IMR-90 (cell line): ENCODE results near the gene IRS2. TPM values are rescaled to one million over a fixed set of nuclear protein-coding genes. Genes with fewer than 3 reads are reported as not detected.

ENCODE experiments used
- ATAC-seq: fragments of 200-7000 bp; cut with Tn5 transposase; 2 replicates; pipeline ENCODE4 v1.9.1; 2020; ENCODE audit warnings: low read depth, mild to moderate bottlenecking, moderate library complexity
- BruUV-seq: library from RNA; stranded (reverse); fragments of 400-500 nt; replicated peaks from 2 replicates; lab custom pipeline; 2021; lab: Mats Ljungman, UMichigan
- CTCF ChIA-PET: fragments of 300-600 bp; formaldehyde crosslinking; extraction: SDS; loops from one replicate; lab custom pipeline; 2021; ENCODE audit warnings: antibody characterized with exemption; lab: Yijun Ruan, JAX
- POLR2A ChIA-PET: fragments of 300-600 bp; sonication (Branson Sonifier 250); formaldehyde crosslinking; loops from one replicate; lab custom pipeline; 2022; ENCODE audit warnings: antibody characterized with exemption; ENCODE audit not compliant: unreplicated experiment; lab: Charles Lee
- DNase-seq: peaks from one replicate; pipeline ENCODE4 v3.0.0; 2013
- H2AFZ ChIP-seq: replicated peaks from 2 replicates; pipeline ENCODE3; 2013; ENCODE audit warnings: low read length, mild to moderate bottlenecking; ENCODE audit not compliant: poor library complexity
- H2AK5ac ChIP-seq: 2 replicates; pipeline ENCODE4 v1.6.1; 2013; ENCODE audit warnings: low read depth, low read length, inconsistent platforms
- H2AK9ac ChIP-seq: replicated peaks from 2 replicates; pipeline ENCODE3; 2013; ENCODE audit warnings: mild to moderate bottlenecking, low read depth, low read length, moderate library complexity; ENCODE audit not compliant: poor library complexity
- H2BK120ac ChIP-seq: 2 replicates; pipeline ENCODE4 v1.6.1; 2013; ENCODE audit warnings: low read depth, low read length, inconsistent platforms
- H2BK15ac ChIP-seq: 3 replicates; pipeline ENCODE4 v1.6.1; 2013; ENCODE audit warnings: low read depth, low read length, inconsistent platforms
- H2BK20ac ChIP-seq: 2 replicates; pipeline ENCODE4 v1.6.1; 2013; ENCODE audit warnings: low read depth, mild to moderate bottlenecking, inconsistent platforms, low read length, moderate library complexity
- H2BK5ac ChIP-seq: 2 replicates; pipeline ENCODE4 v1.6.1; 2013; ENCODE audit warnings: mild to moderate bottlenecking, low read depth, low read length, inconsistent platforms; ENCODE audit not compliant: poor library complexity, severe bottlenecking
- H3K14ac ChIP-seq: replicated peaks from 2 replicates; pipeline ENCODE4 v1.6.1; 2013; ENCODE audit warnings: low read depth, low read length, inconsistent platforms
- H3K18ac ChIP-seq: 2 replicates; pipeline ENCODE4 v1.6.1; 2013; ENCODE audit warnings: low read depth, low read length, control low read depth
- H3K23ac ChIP-seq: 2 replicates; pipeline ENCODE4 v1.6.1; 2013; ENCODE audit warnings: low read depth, low read length, inconsistent platforms
- H3K27ac ChIP-seq: 2 replicates; pipeline ENCODE4 v1.5.1; 2013; ENCODE audit warnings: mild to moderate bottlenecking, control low read depth, low read length; ENCODE audit not compliant: insufficient read depth
- H3K27me3 ChIP-seq: 2 replicates; pipeline ENCODE4 v1.6.1; 2013; ENCODE audit warnings: low read length; ENCODE audit not compliant: control insufficient read depth, insufficient read depth
- H3K36me3 ChIP-seq: 2 replicates; pipeline ENCODE4 v1.6.1; 2013; ENCODE audit warnings: low read length, mixed read lengths; ENCODE audit not compliant: control insufficient read depth, insufficient read depth
- H3K4ac ChIP-seq: 2 replicates; pipeline ENCODE4 v1.6.1; 2013; ENCODE audit warnings: low read depth, low read length, inconsistent platforms
- H3K4me1 ChIP-seq: 2 replicates; pipeline ENCODE4 v1.6.1; 2013; ENCODE audit warnings: low read length, mixed read lengths; ENCODE audit not compliant: control insufficient read depth, insufficient read depth
- H3K4me2 ChIP-seq: 2 replicates; pipeline ENCODE4 v1.6.1; 2013; ENCODE audit warnings: low read depth, mild to moderate bottlenecking, control low read depth, low read length, moderate library complexity
- H3K4me3 ChIP-seq: 2 replicates; pipeline ENCODE4 v1.5.1; 2013; ENCODE audit warnings: low read depth, mild to moderate bottlenecking, control low read depth, low read length, moderate library complexity; ENCODE audit not compliant: insufficient read depth
- H3K56ac ChIP-seq: 2 replicates; pipeline ENCODE4 v1.6.1; 2013; ENCODE audit warnings: low read length, inconsistent platforms; ENCODE audit not compliant: insufficient read depth; ENCODE audit errors: extremely low read depth
- H3K79me1 ChIP-seq, 2 experiments: 2 replicates each; pipeline ENCODE4 v1.6.1; 2013; ENCODE audit warnings: low read length in 2 of 2, inconsistent platforms in 1 of 2, low read depth in 1 of 2
- H3K9ac ChIP-seq: 2 replicates; pipeline ENCODE4 v1.6.1; 2013; ENCODE audit warnings: low read depth, low read length, control low read depth
- H3K9me1 ChIP-seq: 2 replicates; pipeline ENCODE4 v1.6.1; 2013; ENCODE audit warnings: low read length, inconsistent platforms; ENCODE audit not compliant: insufficient read depth
- H3K9me3 ChIP-seq: 2 replicates; pipeline ENCODE4 v1.6.1; 2013; ENCODE audit warnings: low read length; ENCODE audit not compliant: control insufficient read depth, insufficient read depth
- H4K20me1 ChIP-seq: 2 replicates; pipeline ENCODE4 v1.6.1; 2013; ENCODE audit warnings: low read length, inconsistent platforms; ENCODE audit not compliant: insufficient read depth
- H4K5ac ChIP-seq: 2 replicates; pipeline ENCODE4 v1.6.1; 2013; ENCODE audit warnings: mild to moderate bottlenecking, low read depth, low read length, control low read depth
- H4K8ac ChIP-seq, 2 experiments: 2 replicates each; pipeline ENCODE4 v1.6.1; 2013; ENCODE audit warnings: low read depth in 2 of 2, low read length in 2 of 2, control low read depth in 1 of 2, inconsistent platforms in 1 of 2
- H4K91ac ChIP-seq: 2 replicates; pipeline ENCODE4 v1.6.1; 2013; ENCODE audit warnings: low read depth, low read length, inconsistent platforms; ENCODE audit not compliant: insufficient read depth
- BHLHE40 ChIP-seq: fragments of 150-350 bp; IDR thresholded peaks from 2 replicates; pipeline ENCODE4 v1.6.1; 2016; ENCODE audit warnings: mild to moderate bottlenecking, low read depth, low read length
- CEBPB ChIP-seq: IDR thresholded peaks from 2 replicates; pipeline ENCODE4 v1.6.1; 2012; ENCODE audit warnings: low read depth, low read length, improper control_type of control experiment
- CHD1 ChIP-seq: IDR thresholded peaks from 2 replicates; pipeline ENCODE4 v1.6.1; 2012; ENCODE audit warnings: low read depth, low read length, improper control_type of control experiment
- CTCF ChIP-seq: conservative IDR thresholded peaks from 2 replicates; pipeline ENCODE4 v1.5.1; 2012; ENCODE audit warnings: mild to moderate bottlenecking, low read depth, low read length, improper control_type of control experiment
- ELK1 ChIP-seq: fragments of 150-350 bp; IDR thresholded peaks from 2 replicates; pipeline ENCODE4 v1.6.1; 2016; ENCODE audit warnings: low read depth, mild to moderate bottlenecking, low read length, moderate library complexity, borderline replicate concordance
- MAZ ChIP-seq: IDR thresholded peaks from 2 replicates; pipeline ENCODE4 v1.6.1; 2012; ENCODE audit warnings: low read depth, mild to moderate bottlenecking, low read length, improper control_type of control experiment, moderate library complexity, borderline replicate concordance
- POLR2A ChIP-seq: IDR thresholded peaks from 2 replicates; pipeline ENCODE4 v1.6.1; 2012; ENCODE audit warnings: mild to moderate bottlenecking, low read depth, low read length
- RAD21 ChIP-seq: IDR thresholded peaks from 2 replicates; pipeline ENCODE4 v1.6.1; 2012; ENCODE audit warnings: low read length, improper control_type of control experiment
- RFX5 ChIP-seq: IDR thresholded peaks from 2 replicates; pipeline ENCODE4 v1.8.0; 2012; ENCODE audit warnings: low read depth, mild to moderate bottlenecking, low read length, moderate library complexity
- SMC3 ChIP-seq: fragments of 150-350 bp; IDR thresholded peaks from 2 replicates; pipeline ENCODE4 v1.6.1; 2016; ENCODE audit warnings: low read depth, mild to moderate bottlenecking, antibody characterized with exemption, low read length, moderate library complexity
- USF2 ChIP-seq: fragments of 150-350 bp; IDR thresholded peaks from 2 replicates; pipeline ENCODE4 v1.6.1; 2017; ENCODE audit warnings: mild to moderate bottlenecking, antibody characterized with exemption, low read length, low read depth
- WGBS, 2 experiments: methylation state at CpG; one replicate each; pipeline versions ENCODE4 v1.1.5 to v1.1.7; 2013; ENCODE audit warnings: missing lambda C conversion rate in 2 of 2; ENCODE audit not compliant: insufficient read length in 1 of 2; ENCODE audit errors: extremely low coverage in 2 of 2; 5-methylcytosine and 5-hydroxymethylcytosine counted together
- dilution Hi-C: fragments of 300-500 bp; cut with HindIII; formaldehyde crosslinking; loops from one replicate; pipeline ENCODE4 v1.14.3; 2018; ENCODE audit warnings: low sequenced_read_pairs; ENCODE audit not compliant: unreplicated experiment
- in situ Hi-C: fragments of 300-500 bp; cut with MboI; formaldehyde crosslinking; loops from 3 replicates; pipeline ENCODE4 v1.14.3; 2019; ENCODE audit warnings: low sequenced_read_pairs, inconsistent platforms, mixed read lengths
- intact Hi-C: fragments of 100-400 bp; cut with micrococcal nuclease; formaldehyde crosslinking; loops from 2 replicates; pipeline ENCODE4 v1.10.0; 2022
- polyA plus RNA-seq, 3 experiments: library from polyadenylated mRNA; depleted of rRNA; stranded (reverse); fragments of >200 nt; gene quantifications; 2 replicates each; pipeline ENCODE4 v1.2.3, GENCODE V29; 2012; ENCODE audit warnings: low replicate concordance in 1 of 3
- total RNA-seq: library from RNA; depleted of rRNA; stranded (reverse); fragments of >200 nt; gene quantifications from 2 replicates; pipeline ENCODE4 v1.2.3, GENCODE V29; 2012

The IRS2 gene
- total and polyA plus RNA-seq, 2 of the 4 experiments (the other 2 are of a cell fraction), result 0.36 to 1.4 TPM

GRCh38 chr13:109769921-109770320 is 16.5 kb downstream of the IRS2 start:
- H3K27me3 ChIP-seq, result no peaks in the 10 kb centered on the region
- H3K9me1 ChIP-seq, result no peaks in the 10 kb centered on the region
- peaks cover 11% of the 10 kb centered on the region for H3K36me3 ChIP-seq
- no peak overlapping the region for H3K14ac ChIP-seq
- H2BK20ac ChIP-seq, result no peak overlapping the region
- H3K56ac ChIP-seq, result no peak overlapping the region
- no peak overlapping the region for H2BK5ac ChIP-seq
- no peak overlapping the region for H3K4me2 ChIP-seq
- no peak overlapping the region for H2BK120ac ChIP-seq
- no peak overlapping the region for H2AK5ac ChIP-seq
- no peak overlapping the region for H4K8ac ChIP-seq
- WGBS, 2 experiments, result no CpG with 5 or more reads among the region's 5 CpGs
- no peak overlapping the region for H3K23ac ChIP-seq
- peaks cover 26% of the 10 kb centered on the region; the same call in 1 of the 2 replicates for H4K20me1 ChIP-seq
- H2BK15ac ChIP-seq, result no peak overlapping the region
- peak overlapping the region; percentile 42 for H2AK9ac ChIP-seq
- H3K27ac ChIP-seq, result no peak overlapping the region
- ChIA-PET CTCF (interaction anchor here (0.6 kb wide), 1 partner anchor 810 kb away, joined by 6 read pairs; no protein-coding TSS in a partner anchor), POLR2A (no interaction called here)
- no peak overlapping the region for H3K4ac ChIP-seq
- no TSS peak for BruUV-seq
- peaks cover 31 to 45% of the 10 kb centered on the region in 2 experiments for H3K79me1 ChIP-seq
- intact Hi-C loops, result no loop called here
- H4K5ac ChIP-seq, result no peak overlapping the region
- no peaks in the 10 kb centered on the region for H3K4me1 ChIP-seq
- dilution Hi-C loops, result no loop called here
- H3K4me3 ChIP-seq, result no peak overlapping the region
- TF ChIP-seq CTCF (no peak), POLR2A (no peak), BHLHE40 (no peak), CHD1 (no peak), RAD21 (no peak), ELK1 (no peak), SMC3 (no peak), CEBPB (no peak), USF2 (no peak), MAZ (no peak), RFX5 (no peak)
- no peak overlapping the region for H3K9ac ChIP-seq
- no peak for ATAC-seq
- DNase-seq, result no peak
- H3K18ac ChIP-seq, result no peak overlapping the region
- in situ Hi-C loops, result loop anchor here (10.0 kb wide), 1 partner anchor 805 kb away; no protein-coding TSS in a partner anchor
- H2AFZ ChIP-seq, result no peak overlapping the region
- H3K9me3 ChIP-seq, result no peaks in the 10 kb centered on the region
- no peak overlapping the region for H4K91ac ChIP-seq
